Left colon (tissue), 2 donors: ENCODE results near the gene FNDC3B. TPM values are rescaled to one million over a fixed set of nuclear protein-coding genes. Genes with fewer than 3 reads are reported as not detected.

Experiments
- ATAC-seq: fragments of 200-7000 bp; cut with Tn5 transposase; one replicate; pipeline ENCODE4 v1.9.1; 2020; ENCODE audit warnings: mild to moderate bottlenecking, moderate library complexity
- DNase-seq, 2 donors: peaks; one replicate each; pipeline ENCODE4 v3.0.0-alpha.2; 2020
- intact Hi-C, 2 donors: fragments of 100-400 bp; cut with DNase I in 1 of 2; cut with micrococcal nuclease in 1 of 2; formaldehyde crosslinking; loops; one replicate each; pipeline versions ENCODE4 v1.11.2 to v1.14.0; 2022; cut with DNase I, micrococcal nuclease
- total RNA-seq, 2 donors: library from RNA; stranded (reverse); fragmentation: NEBNext Ultra II Directional; extraction: Animal tissue kit (Norgen Biotek cat#: 25700); gene quantifications; one replicate each; pipeline ENCODE4 v1.2.1, GENCODE V29; 2021
- donor health status: DM: no; HTN: no; CAD: no.
- donor health status: DM: yes; HTN: yes; CAD: no.

The FNDC3B gene
- total RNA-seq, 2 donors from 2014 or later: 100 to 113 TPM

GRCh38 chr3:172101107-172101506 is 61.7 kb downstream of the FNDC3B start:
- DNase-seq (no peak), ATAC-seq (no peak)
- intact Hi-C loops: no loop called here

GRCh38 chr3:172102123-172102882 is 62.9 kb downstream of the FNDC3B start:
- DNase-seq (no peak), ATAC-seq (peak; percentile 49)
- intact Hi-C loops: no loop called here

GRCh38 chr3:172102883-172103310 is 63.5 kb downstream of the FNDC3B start:
- peak; percentile 25 for ATAC-seq
- intact Hi-C loops: no loop called here
- no peak for DNase-seq

GRCh38 chr3:172103724-172104123 is 64.3 kb downstream of the FNDC3B start:
- no peak for DNase-seq
- peak; percentile 21 for ATAC-seq
- intact Hi-C loops: no loop called here

GRCh38 chr3:172104471-172105072 is 65.2 kb downstream of the FNDC3B start:
- no peak for DNase-seq
- intact Hi-C loops: no loop called here
- peak; percentile 32 for ATAC-seq

- DNase-seq: no peak
- ATAC-seq: no peak
- intact Hi-C loops: no loop called here
These were observed 66.9 kb downstream of the FNDC3B start for GRCh38 chr3:172106037-172106954.

GRCh38 chr3:172106989-172107388 is 67.6 kb downstream of the FNDC3B start:
- intact Hi-C loops: no loop called here
- ATAC-seq: no peak
- peak; percentile 54 to 59 for DNase-seq

- DNase-seq: no peak
- intact Hi-C loops: no loop called here
- peak; percentile 14 for ATAC-seq
These were observed 68.0 kb downstream of the FNDC3B start for GRCh38 chr3:172107403-172107802.

GRCh38 chr3:172110127-172110779 is 70.9 kb downstream of the FNDC3B start:
- ATAC-seq (no peak), DNase-seq (no peak)
- intact Hi-C loops: no loop called here

- no peak for DNase-seq
- ATAC-seq: no peak
- intact Hi-C loops: no loop called here
These were observed 71.8 kb downstream of the FNDC3B start for GRCh38 chr3:172111163-172111562.

- intact Hi-C loops: no loop called here
- DNase-seq (no peak), ATAC-seq (no peak)
These were observed 72.8 kb downstream of the FNDC3B start for GRCh38 chr3:172112078-172112733.

- no peak for ATAC-seq
- intact Hi-C loops: no loop called here
- DNase-seq: no peak
These were observed 73.3 kb downstream of the FNDC3B start for GRCh38 chr3:172112734-172113120.

- ATAC-seq (no peak), DNase-seq (no peak)
- intact Hi-C loops: no loop called here
These were observed 74.3 kb downstream of the FNDC3B start for GRCh38 chr3:172113710-172114109.

GRCh38 chr3:172115059-172115458 is 75.7 kb downstream of the FNDC3B start:
- ATAC-seq: no peak
- intact Hi-C loops: no loop called here
- DNase-seq: no peak

- no peak for DNase-seq
- intact Hi-C loops: no loop called here
- no peak for ATAC-seq
These were observed 76.4 kb downstream of the FNDC3B start for GRCh38 chr3:172115787-172116186.

- intact Hi-C loops: no loop called here
- DNase-seq (no peak), ATAC-seq (no peak)
These were observed 78.6 kb downstream of the FNDC3B start for GRCh38 chr3:172118019-172118418.

GRCh38 chr3:172119266-172119969 is 80.0 kb downstream of the FNDC3B start:
- ATAC-seq: no peak
- DNase-seq: no peak
- intact Hi-C loops: no loop called here

GRCh38 chr3:172120912-172121311 is 81.5 kb downstream of the FNDC3B start:
- intact Hi-C loops: loop anchor here (5.0 to 10.0 kb wide), 2 partner anchors 79 to 84 kb away; no protein-coding TSS in a partner anchor
- DNase-seq (no peak), ATAC-seq (no peak)
